Suprapubic skin (tissue), 4 donors: ENCODE results near the gene PFKM. TPM values are rescaled to one million over a fixed set of nuclear protein-coding genes. Genes with fewer than 3 reads are reported as not detected.

Source experiments
- DNase-seq, 2 donors: peaks; one replicate each; pipeline ENCODE4 v3.0.0-alpha.2; 2019; ENCODE audit warnings: low spot score in 2 of 2
- H3K27ac ChIP-seq: fragments of 200-600 bp; sonication (generic); one replicate; pipeline ENCODE4 v1.5.1; 2019
- H3K27me3 ChIP-seq: fragments of 200-600 bp; sonication (generic); one replicate; pipeline ENCODE4 v1.5.1; 2019
- H3K36me3 ChIP-seq: fragments of 200-600 bp; sonication (generic); one replicate; pipeline ENCODE4 v1.5.1; 2019
- H3K4me1 ChIP-seq: fragments of 200-600 bp; sonication (generic); one replicate; pipeline ENCODE4 v1.5.1; 2019
- H3K4me3 ChIP-seq: fragments of 200-600 bp; sonication (generic); one replicate; pipeline ENCODE4 v1.5.1; 2019; ENCODE audit warnings: mild to moderate bottlenecking
- H3K9me3 ChIP-seq: fragments of 200-600 bp; sonication (generic); one replicate; pipeline ENCODE4 v1.5.1; 2019
- EP300 ChIP-seq: sonication (generic); formaldehyde crosslinking; IDR thresholded peaks from one replicate; pipeline ENCODE4 v1.6.1; 2017; ENCODE audit warnings: antibody characterized with exemption
- POLR2A ChIP-seq, 2 donors: fragments of 450-650 bp; IDR thresholded peaks; one replicate each; pipeline ENCODE4 v1.6.1; 2017; ENCODE audit warnings: antibody characterized with exemption in 2 of 2, mild to moderate bottlenecking in 2 of 2, moderate library complexity in 2 of 2
- POLR2AphosphoS5 ChIP-seq, 3 donors: sonication (generic); formaldehyde crosslinking; IDR thresholded peaks; one replicate each; pipeline ENCODE4 v1.6.1; 2017; ENCODE audit warnings: antibody characterized with exemption in 3 of 3
- WGBS: methylation state at CpG from one replicate; pipeline ENCODE4 v1.1.5; 2018; 5-methylcytosine and 5-hydroxymethylcytosine counted together
- total RNA-seq, 4 donors: library from RNA; depleted of rRNA; stranded (reverse); fragments of >200 nt; gene quantifications; one replicate each; pipeline ENCODE4 v1.1.0, GENCODE V29; 2016
- TF ChIP-seq, protein P1 (sequence below), 2 donors: fragments of 200-600 bp in 1 of 2; fragments of 450-650 bp in 1 of 2; sonication (generic) in 1 of 2; IDR thresholded peaks; one replicate each; pipeline ENCODE4 v1.5.1; 2016 to 2019; ENCODE audit warnings: antibody characterized with exemption in 2 of 2, mild to moderate bottlenecking in 1 of 2, moderate library complexity in 1 of 2

The PFKM gene
- total RNA-seq, 4 donors from 2014 or later, result 20.4 to 31.2 (median 27.7) TPM

DNA sequence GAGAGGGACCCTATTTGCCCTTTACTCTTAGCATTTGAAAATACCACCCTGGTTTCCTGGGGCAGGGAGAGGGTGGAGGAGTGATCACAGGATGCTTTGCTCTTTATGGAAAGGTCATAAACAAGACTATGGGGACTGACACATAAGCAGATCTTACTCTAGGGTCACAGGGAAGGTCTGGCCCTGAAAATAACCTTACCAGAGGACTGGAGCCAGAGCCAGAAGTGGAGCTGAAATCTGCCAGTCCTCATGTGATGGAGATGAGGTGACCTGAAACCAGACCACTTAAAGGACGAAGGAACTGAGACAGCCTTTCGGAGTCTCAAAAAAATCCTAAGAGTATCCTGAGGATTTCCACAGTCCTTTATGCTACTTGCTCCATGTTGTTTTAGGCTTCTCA is 12.4 kb downstream of the PFKM start:
- TF ChIP-seq EP300 (no peak), POLR2AphosphoS5 (IDR thresholded peaks at IDR 0.05) (no peak), POLR2A (IDR thresholded peaks at IDR 0.05) (no peak)
- TF ChIP-seq, protein P1, sequence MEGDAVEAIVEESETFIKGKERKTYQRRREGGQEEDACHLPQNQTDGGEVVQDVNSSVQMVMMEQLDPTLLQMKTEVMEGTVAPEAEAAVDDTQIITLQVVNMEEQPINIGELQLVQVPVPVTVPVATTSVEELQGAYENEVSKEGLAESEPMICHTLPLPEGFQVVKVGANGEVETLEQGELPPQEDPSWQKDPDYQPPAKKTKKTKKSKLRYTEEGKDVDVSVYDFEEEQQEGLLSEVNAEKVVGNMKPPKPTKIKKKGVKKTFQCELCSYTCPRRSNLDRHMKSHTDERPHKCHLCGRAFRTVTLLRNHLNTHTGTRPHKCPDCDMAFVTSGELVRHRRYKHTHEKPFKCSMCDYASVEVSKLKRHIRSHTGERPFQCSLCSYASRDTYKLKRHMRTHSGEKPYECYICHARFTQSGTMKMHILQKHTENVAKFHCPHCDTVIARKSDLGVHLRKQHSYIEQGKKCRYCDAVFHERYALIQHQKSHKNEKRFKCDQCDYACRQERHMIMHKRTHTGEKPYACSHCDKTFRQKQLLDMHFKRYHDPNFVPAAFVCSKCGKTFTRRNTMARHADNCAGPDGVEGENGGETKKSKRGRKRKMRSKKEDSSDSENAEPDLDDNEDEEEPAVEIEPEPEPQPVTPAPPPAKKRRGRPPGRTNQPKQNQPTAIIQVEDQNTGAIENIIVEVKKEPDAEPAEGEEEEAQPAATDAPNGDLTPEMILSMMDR (IDR thresholded peaks at IDR 0.05), result no peak
- Histone ChIP-seq H3K36me3 (peaks cover 64% of the 10 kb centered on the region), H3K27me3 (no peaks in the 10 kb centered on the region)

DNA sequence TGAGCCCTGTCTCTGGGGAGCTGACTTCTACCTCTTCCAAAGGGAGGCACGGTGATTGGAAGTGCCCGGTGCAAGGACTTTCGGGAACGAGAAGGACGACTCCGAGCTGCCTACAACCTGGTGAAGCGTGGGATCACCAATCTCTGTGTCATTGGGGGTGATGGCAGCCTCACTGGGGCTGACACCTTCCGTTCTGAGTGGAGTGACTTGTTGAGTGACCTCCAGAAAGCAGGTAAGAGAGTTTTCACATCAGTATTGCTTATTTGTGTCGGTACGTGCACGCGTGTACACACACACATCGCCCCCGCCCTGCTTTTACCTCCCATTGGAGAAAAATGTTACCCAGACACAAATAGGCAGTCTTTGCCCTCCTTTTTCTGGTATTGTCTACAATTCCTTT is 13.7 kb downstream of the PFKM start:
- H3K27me3 ChIP-seq, result no peaks in the 10 kb centered on the region
- WGBS, result 93% methylated on average over 14 of the region's 14 CpGs
- TF ChIP-seq, protein P1 (IDR thresholded peaks at IDR 0.05), result no peak
- TF ChIP-seq POLR2AphosphoS5 (IDR thresholded peaks at IDR 0.05) (no peak), EP300 (no peak)
- H3K4me3 ChIP-seq, result no peak overlapping the region
- H3K9me3 ChIP-seq, result no peaks in the 10 kb centered on the region
- H3K27ac ChIP-seq, result no peak overlapping the region
- H3K36me3 ChIP-seq, result peaks cover 66% of the 10 kb centered on the region
- no peak for DNase-seq
- H3K4me1 ChIP-seq, result no peaks in the 10 kb centered on the region

More for the DNA sequence above, 12.4 kb downstream of the PFKM start:
- 94% methylated on average over 2 of the region's 2 CpGs for WGBS
- Histone ChIP-seq H3K4me1 (no peaks in the 10 kb centered on the region), H3K9me3 (no peaks in the 10 kb centered on the region), H3K27ac (no peak overlapping the region), H3K4me3 (no peak overlapping the region)
- no peak for DNase-seq

DNA sequence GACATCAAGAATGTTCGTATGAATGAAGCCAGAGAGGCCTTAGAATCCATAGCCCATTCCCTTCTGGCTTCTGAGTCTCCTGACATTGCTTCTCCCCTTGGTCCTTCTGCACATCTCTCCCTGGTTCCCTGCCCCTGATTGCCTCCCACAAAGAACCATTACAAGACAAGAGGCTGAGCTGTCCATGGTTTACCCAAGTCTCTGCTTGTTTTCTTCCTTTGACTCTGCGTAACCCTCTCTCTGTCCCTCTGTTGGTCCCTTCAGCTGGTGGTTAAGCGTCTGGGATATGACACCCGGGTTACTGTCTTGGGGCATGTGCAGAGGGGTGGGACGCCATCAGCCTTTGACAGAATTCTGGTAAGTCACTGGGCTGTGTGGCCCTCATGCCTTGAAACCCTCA is 15.9 kb downstream of the PFKM start:
- H3K36me3 ChIP-seq, result peaks cover 88% of the 10 kb centered on the region

DNA sequence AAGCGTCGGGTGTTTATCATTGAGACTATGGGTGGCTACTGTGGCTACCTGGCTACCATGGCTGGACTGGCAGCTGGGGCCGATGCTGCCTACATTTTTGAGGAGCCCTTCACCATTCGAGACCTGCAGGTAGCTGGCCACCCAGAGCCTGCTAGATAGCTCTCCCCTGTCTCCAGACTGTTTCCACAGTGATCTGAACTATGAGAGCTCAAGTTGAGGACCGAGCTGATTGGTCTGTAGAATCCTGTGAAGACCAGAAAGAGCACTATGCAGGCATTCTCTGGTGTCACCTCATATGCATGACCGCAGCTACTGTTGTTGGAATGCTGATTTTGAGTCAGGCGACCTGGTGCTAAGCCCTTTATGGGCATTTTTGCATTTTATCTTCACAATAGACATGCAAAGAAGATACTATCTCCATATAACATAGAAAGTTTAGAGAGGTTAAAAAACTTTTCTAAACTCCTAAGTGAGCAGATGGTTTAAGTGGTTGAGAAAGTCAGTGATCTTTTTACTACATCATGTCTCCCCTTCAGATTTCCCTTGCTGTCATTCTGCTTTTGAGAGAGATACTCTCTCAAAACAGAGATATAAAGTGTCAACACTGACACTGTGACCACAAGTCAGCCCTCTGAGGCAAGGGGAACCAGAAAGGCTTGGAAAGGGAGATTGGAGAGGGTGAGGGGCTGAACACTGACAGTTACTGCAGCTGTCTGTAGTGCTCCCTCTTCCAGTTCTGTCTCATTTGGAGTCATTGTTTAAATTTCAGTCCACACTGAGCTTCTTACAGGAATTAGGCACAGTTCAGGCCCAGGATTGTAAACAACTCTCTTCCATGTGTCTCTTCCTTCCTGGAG is 23.9 kb downstream of the PFKM start:
- H3K4me3 ChIP-seq, result no peak overlapping the region
- H3K9me3 ChIP-seq, result no peaks in the 10 kb centered on the region
- WGBS, result 89% methylated on average over 7 of the region's 7 CpGs
- no peak for DNase-seq
- H3K27me3 ChIP-seq, result no peaks in the 10 kb centered on the region
- H3K4me1 ChIP-seq, result no peaks in the 10 kb centered on the region
- H3K27ac ChIP-seq, result no peak overlapping the region
- no peak for TF ChIP-seq POLR2A (IDR thresholded peaks at IDR 0.05)
- no peak for TF ChIP-seq EP300
- TF ChIP-seq, protein P1 (IDR thresholded peaks at IDR 0.05), result no peak
- no peak for TF ChIP-seq POLR2AphosphoS5 (IDR thresholded peaks at IDR 0.05)
- peaks cover 96% of the 10 kb centered on the region for H3K36me3 ChIP-seq

More for the DNA sequence above, 15.9 kb downstream of the PFKM start:
- no peak for DNase-seq
- no peak for TF ChIP-seq POLR2A (IDR thresholded peaks at IDR 0.05)
- TF ChIP-seq, protein P1 (IDR thresholded peaks at IDR 0.05), result no peak
- no peak for TF ChIP-seq EP300
- Histone ChIP-seq H3K9me3 (no peaks in the 10 kb centered on the region), H3K4me1 (no peaks in the 10 kb centered on the region), H3K4me3 (no peak overlapping the region), H3K27ac (no peak overlapping the region), H3K27me3 (no peaks in the 10 kb centered on the region)
- WGBS, result 92% methylated on average over 5 of the region's 5 CpGs

DNA sequence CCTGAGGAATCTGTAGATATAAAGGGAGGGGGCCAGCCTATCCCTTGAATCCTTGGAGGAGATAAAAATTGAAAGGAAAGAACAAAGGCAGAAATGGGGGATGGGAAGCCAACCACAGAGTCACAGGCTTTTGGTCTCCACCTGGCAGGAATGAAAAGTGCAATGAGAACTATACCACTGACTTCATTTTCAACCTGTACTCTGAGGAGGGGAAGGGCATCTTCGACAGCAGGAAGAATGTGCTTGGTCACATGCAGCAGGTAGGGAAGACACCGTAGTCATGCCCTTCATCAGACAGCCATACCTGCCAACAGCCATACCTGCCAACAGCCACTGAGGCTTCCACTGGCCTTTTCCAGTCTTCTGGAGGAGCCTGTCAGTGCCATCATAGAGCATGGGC is 24.7 kb downstream of the PFKM start:
- DNase-seq, result no peak
- Histone ChIP-seq H3K4me3 (no peak overlapping the region), H3K27ac (no peak overlapping the region), H3K4me1 (no peaks in the 10 kb centered on the region), H3K9me3 (no peaks in the 10 kb centered on the region), H3K36me3 (peaks cover 91% of the 10 kb centered on the region), H3K27me3 (no peaks in the 10 kb centered on the region)
- WGBS, result 71% methylated on average over 2 of the region's 2 CpGs
- TF ChIP-seq, protein P1 (IDR thresholded peaks at IDR 0.05), result no peak
- TF ChIP-seq POLR2AphosphoS5 (IDR thresholded peaks at IDR 0.05), result no peak
